Measurements from ENCODE around the gene ARHGAP10. TPM values are rescaled to one million over a fixed set of nuclear protein-coding genes. Genes with fewer than 3 reads are reported as not detected.

The ARHGAP10 gene
- total RNA-seq, 6 experiments from 2014 or later, result 5.5 to 13.3 (median 10.4) TPM

DNA sequence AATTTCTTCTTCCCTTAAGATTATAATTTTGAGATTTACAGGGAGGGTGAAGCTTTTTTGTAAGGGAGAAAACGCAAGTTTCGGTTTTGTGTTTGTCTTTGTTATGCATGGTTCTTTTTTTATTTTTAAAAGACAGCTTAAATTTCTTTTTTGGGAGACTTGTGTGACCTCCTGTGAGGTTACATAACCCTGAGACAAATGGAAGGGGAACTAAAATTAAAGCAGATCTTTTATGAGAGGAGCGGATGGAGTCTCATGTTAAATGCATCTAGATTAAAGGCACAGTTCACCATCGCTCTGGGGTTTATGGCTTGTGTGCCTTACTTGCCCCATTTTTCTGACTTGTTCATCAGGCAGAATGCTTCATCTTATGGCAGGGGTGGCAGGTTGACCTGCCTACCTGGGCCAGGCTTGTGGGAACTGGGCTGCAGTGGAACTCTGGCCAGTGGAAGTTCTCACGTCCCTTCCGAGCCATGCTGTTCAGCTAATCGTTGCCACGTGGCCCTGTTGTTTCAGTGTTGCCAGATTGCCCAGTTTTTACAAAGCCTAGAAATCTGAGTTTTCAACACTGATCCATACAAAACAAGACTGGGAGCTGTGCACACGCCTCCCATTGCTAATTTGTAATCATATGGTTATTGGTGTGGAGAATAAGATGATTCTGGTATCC is 291.8 kb downstream of the ARHGAP10 start:
- 61% methylated on average over 5 of the region's 9 CpGs for WGBS (ENCODE audit: insufficient coverage, low coverage, low lambda C conversion rate, missing lambda C conversion rate)
- ATAC-seq (peak; percentile 88 to 96 (median 90)), DNase-seq (peak; percentile 55 to 69 (median 67))
- no peaks in the 10 kb centered on the region for H3K9me3 ChIP-seq
- H3K36me3 ChIP-seq, result no peaks in the 10 kb centered on the region
- no peak for TF ChIP-seq POLR2A (IDR thresholded peaks at IDR 0.05)
- TF ChIP-seq, protein P1, sequence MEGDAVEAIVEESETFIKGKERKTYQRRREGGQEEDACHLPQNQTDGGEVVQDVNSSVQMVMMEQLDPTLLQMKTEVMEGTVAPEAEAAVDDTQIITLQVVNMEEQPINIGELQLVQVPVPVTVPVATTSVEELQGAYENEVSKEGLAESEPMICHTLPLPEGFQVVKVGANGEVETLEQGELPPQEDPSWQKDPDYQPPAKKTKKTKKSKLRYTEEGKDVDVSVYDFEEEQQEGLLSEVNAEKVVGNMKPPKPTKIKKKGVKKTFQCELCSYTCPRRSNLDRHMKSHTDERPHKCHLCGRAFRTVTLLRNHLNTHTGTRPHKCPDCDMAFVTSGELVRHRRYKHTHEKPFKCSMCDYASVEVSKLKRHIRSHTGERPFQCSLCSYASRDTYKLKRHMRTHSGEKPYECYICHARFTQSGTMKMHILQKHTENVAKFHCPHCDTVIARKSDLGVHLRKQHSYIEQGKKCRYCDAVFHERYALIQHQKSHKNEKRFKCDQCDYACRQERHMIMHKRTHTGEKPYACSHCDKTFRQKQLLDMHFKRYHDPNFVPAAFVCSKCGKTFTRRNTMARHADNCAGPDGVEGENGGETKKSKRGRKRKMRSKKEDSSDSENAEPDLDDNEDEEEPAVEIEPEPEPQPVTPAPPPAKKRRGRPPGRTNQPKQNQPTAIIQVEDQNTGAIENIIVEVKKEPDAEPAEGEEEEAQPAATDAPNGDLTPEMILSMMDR (IDR thresholded peaks at IDR 0.05), result no peak
- H3K27me3 ChIP-seq, result no peaks in the 10 kb centered on the region
- H3K4me3 ChIP-seq, result peak overlapping the region; percentile 18 to 58 (median 47)
- H3K4me1 ChIP-seq, result peaks cover 0 to 9% (median 3%) of the 10 kb centered on the region in 4 donors
- intact Hi-C loops (cut with DNase I), result no loop called here
- peak overlapping the region; percentile 67 to 94 (median 75) for H3K27ac ChIP-seq

DNA sequence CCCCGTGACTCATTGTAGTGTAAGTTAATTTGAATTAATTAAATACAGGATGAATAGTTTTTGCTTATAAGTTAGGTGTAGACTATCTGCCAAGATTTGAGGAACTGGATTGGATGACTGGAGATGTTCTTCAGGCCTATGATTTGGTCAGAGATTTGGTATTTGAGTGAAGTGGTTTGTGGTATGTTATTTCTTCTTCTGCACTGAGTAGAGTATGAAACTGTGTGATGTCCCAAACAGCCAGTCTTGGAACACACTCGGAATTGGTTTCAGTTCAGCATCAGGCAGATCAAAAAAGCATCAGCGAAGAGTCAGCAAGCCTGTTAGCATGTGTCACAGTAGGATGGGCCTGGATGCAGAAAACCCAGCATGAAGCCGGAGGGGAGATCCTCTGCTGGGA is 294.1 kb downstream of the ARHGAP10 start:
- no peak overlapping the region for H3K4me3 ChIP-seq
- no peak for ATAC-seq
- 80% methylated on average over 3 of the region's 4 CpGs for WGBS (ENCODE audit: insufficient coverage, low coverage, low lambda C conversion rate, missing lambda C conversion rate)
- H3K27ac ChIP-seq, result no peak overlapping the region
- no peaks in the 10 kb centered on the region for H3K36me3 ChIP-seq
- H3K27me3 ChIP-seq, result no peaks in the 10 kb centered on the region
- DNase-seq, result no peak
- no peaks in the 10 kb centered on the region for H3K9me3 ChIP-seq
- intact Hi-C loops (cut with DNase I), result no loop called here
- peaks cover 0 to 9% (median 3%) of the 10 kb centered on the region in 4 donors for H3K4me1 ChIP-seq
- TF ChIP-seq POLR2A (IDR thresholded peaks at IDR 0.05), result no peak
- TF ChIP-seq, protein P1 (IDR thresholded peaks at IDR 0.05), result no peak

DNA sequence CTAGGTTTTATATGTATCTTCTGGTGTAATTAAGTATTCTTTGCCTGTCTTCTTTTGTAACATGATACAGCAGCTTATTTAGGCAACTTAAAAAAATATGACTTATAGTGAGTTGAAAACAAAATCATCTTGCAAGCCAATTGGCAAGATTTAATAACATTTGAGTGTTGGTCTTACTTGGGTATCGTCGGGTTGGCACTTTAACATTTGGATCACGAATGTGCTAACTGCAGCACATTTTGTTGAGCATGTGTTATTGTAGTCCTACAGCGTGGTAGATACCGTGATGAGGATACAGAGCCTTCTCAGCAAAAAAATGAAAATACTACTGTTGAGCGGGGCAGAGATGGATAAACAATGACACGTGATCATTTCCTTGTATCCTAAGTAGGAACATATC is 295.3 kb downstream of the ARHGAP10 start:
- no peaks in the 10 kb centered on the region for H3K27me3 ChIP-seq
- TF ChIP-seq POLR2A (IDR thresholded peaks at IDR 0.05), result no peak
- TF ChIP-seq, protein P1 (IDR thresholded peaks at IDR 0.05), result no peak
- no peak overlapping the region for H3K4me3 ChIP-seq
- intact Hi-C loops (cut with DNase I), result no loop called here
- WGBS (ENCODE audit: insufficient coverage, low coverage, low lambda C conversion rate, missing lambda C conversion rate), result 85% methylated on average over 7 of the region's 7 CpGs
- DNase-seq (no peak), ATAC-seq (no peak)
- no peaks in the 10 kb centered on the region for H3K9me3 ChIP-seq
- no peak overlapping the region for H3K27ac ChIP-seq
- H3K36me3 ChIP-seq, result no peaks in the 10 kb centered on the region
- H3K4me1 ChIP-seq, result peaks cover 0 to 7% (median 3%) of the 10 kb centered on the region in 4 donors

DNA sequence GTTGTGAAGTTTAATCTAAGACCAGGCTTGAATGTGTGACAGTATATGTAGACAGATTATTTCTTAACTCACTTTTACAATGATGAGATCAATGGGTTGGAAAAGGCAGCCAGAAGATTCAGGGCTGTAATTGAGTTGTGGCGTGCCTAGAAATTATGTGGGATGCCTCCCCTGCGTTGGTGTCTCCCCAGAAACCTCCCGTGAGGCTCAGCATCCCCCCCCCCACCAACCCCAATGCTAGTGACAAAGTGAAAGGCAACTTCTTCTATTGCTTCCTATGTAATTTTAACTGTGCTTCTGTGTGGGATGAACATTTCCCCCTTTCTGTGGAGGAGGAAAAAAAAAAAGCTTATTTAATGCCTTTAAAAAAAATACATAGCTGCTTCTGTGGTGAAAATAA is 297.9 kb downstream of the ARHGAP10 start:
- ATAC-seq (no peak), DNase-seq (no peak)
- intact Hi-C loops (cut with DNase I), result no loop called here
- Histone ChIP-seq H3K9me3 (no peaks in the 10 kb centered on the region), H3K27me3 (no peaks in the 10 kb centered on the region), H3K4me1 (peaks cover 0 to under 1% (median 0%) of the 10 kb centered on the region in 4 donors), H3K4me3 (no peak overlapping the region), H3K27ac (no peak overlapping the region), H3K36me3 (no peaks in the 10 kb centered on the region)
- 61% methylated on average over 3 of the region's 3 CpGs for WGBS (ENCODE audit: insufficient coverage, low coverage, low lambda C conversion rate, missing lambda C conversion rate)
- TF ChIP-seq, protein P1 (IDR thresholded peaks at IDR 0.05), result no peak
- TF ChIP-seq POLR2A (IDR thresholded peaks at IDR 0.05), result no peak

Data from right lobe of liver (tissue), 6 donors.